LNCAP (cell line): ENCODE measurements around the gene MANEAL.

Source experiments
- CTCF ChIP-seq: fragments of 450-650 bp; IDR thresholded peaks from 2 replicates; pipeline ENCODE4 v1.5.1; 2017; ENCODE audit warnings: mild to moderate bottlenecking

MANEAL gene

DNA sequence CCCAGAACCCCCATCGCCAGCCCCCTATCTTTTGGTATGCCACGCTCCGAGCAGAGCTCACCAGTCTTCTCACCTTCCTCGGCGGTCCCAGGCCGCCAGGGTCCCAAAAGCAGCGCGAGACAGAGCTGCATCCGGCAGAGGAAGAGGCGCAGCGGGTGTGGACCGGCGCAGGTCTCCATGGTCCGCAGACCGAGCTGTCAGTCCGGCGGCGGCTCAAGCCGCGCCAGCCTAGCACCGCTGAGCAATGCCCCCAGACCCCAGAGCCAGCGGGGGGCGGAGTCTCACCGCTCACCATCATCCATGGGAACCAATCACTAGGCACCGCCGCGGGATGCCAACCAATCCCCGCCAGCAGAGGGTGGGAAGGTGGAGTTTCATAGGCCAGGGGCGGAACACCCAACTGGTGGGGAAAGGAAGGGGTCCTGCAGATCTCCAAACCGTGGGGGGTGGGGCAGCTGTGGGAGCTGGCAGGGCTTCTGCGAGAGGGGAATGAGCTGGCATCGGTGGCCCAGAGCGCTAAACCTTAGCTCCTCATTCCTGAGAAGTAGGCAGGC lies 28.7 kb upstream of the MANEAL start, which contains the start of gene EPHA10:
Gene EPHA10 (minus strand): TSS at position 233 of the 554 bp plus-strand sequence. CDS start 54 bp downstream, at position 179.
- TF ChIP-seq CTCF = no peak

GRCh38 chr1:37765916-37766664 lies 27.6 kb upstream of the MANEAL start:
- no peak for TF ChIP-seq CTCF

DNA sequence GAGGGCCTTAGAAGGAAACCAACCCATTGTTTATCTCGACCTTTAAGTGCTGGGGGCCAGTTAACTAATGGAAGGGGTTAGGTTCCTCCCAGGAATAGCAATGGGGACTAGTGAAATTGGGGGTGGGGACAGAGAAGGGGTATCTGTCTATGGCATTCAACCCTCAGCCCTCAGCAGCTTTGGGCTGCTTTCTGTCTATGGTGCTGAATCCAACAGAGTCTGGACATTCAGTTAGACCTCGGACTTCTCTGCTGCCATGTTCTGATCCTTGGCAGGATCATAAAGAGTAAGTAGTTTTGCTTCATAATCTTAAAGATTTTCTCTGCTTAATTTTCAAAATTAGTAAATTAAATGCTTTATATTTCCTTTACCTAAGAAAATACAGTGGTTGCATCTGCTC lies 26.2 kb upstream of the MANEAL start:
- TF ChIP-seq CTCF = no peak

GRCh38 chr1:37776946-37777516 lies 16.6 kb upstream of the MANEAL start:
- no peak for TF ChIP-seq CTCF

GRCh38 chr1:37778654-37779053 lies 15.0 kb upstream of the MANEAL start:
- no peak for TF ChIP-seq CTCF

GRCh38 chr1:37782491-37782890 lies 11.2 kb upstream of the MANEAL start:
- TF ChIP-seq CTCF = no peak

DNA sequence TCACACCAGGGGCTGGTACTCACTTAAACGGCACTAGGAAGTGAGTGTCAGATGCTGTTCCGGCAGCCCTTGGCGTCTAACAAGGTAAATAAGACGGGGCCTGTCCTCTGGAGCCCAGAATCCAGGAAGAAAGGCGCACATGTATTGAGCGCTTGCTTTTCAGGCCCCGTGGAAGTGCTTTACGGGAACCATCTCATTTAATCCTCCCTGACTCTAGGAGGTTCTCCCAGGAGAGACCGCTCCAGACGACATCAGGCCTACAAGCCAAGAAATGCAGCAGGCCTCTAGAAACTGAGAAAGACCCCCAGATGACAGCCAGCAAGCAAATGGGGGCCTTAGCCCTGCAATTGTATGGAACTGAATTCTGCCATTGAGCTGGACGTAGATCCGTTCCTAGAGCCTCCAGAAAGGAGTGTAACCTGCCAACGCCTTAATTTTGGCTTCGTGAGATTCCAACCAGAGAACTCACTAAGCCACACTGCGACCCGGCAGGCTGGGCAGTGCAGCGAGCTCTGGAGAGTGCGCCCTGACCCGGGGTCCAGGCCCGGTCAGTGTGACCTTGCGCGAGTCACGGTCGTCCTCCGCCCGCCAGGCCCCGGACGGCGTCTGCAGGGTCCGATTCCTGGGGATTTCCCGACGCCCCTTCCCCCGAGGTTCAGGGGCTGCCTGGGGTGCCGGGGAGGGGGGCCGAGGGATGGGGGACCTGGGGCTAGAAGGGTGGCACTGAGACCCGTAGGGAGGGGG lies 532 bp upstream of the MANEAL start:
- no peak for TF ChIP-seq CTCF
